Measurements from ENCODE around the gene RSPH4A. TPM values are rescaled to one million over a fixed set of nuclear protein-coding genes. Genes with fewer than 3 reads are reported as not detected.

RSPH4A gene
- 1 to 10 TPM in 1 of 3 donors, under 1 TPM in 2; 0.64 to 1.0 (median 0.95) TPM for total RNA-seq
- total RNA-seq (2013): 0.36 TPM

DNA sequence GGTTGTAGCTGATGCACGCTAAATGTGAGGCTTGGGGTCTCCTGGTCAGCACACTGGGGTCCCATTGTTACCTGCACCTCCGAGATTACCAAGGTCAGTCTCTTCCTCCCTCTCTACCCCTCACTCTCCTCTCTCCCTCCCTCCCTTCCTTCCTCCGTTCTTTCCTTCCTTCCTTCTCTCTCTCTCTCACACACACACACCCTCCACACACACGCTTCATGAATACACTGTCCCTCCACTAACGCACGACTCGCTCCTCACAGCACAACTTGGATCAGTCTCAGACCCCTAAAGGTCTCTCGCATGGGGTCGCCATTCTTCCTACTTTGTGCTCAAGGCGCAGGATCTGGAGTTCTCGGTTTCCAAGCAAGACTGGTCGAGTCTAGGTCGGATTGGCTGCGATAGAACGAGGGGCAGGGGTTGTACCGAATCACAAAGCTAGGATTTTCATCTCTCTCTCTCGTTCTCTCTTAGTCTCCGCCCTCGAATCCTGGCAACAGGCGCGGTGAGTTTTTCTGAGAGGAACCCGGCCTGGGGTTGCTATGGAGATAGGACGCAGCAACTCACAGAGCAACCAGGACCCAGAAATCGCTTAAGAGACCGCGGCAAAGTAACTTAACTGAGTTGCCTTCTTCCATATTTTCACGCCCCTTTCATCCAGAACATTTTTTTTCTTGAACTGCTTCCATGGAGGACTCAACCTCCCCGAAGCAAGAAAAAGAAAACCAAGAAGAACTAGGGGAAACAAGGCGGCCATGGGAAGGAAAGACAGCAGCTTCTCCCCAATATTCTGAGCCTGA is at the start of gene RSPH4A:
TSS of gene RSPH4A (plus strand) at position 543 of the 800 bp plus-strand sequence. CDS start at position 688, 145 bp downstream.
- DNase-seq: peak; percentile 38 to 80
- H3K27ac ChIP-seq (ENCODE audit: low read length): no peak within 1 kb of the TSS
- peaks cover 15% of the 10 kb centered on the region for H3K4me1 ChIP-seq (ENCODE audit: control insufficient read depth, insufficient read depth, low read length)
- no peaks in the 10 kb centered on the region for H3K27me3 ChIP-seq (ENCODE audit: control insufficient read depth, insufficient read depth, low read length)
- H3K9me3 Mint-ChIP-seq: no peaks in the 10 kb centered on the region
- peaks cover 14 to 15% of the 10 kb centered on the region in 2 donors for H3K4me1 Mint-ChIP-seq
- peak within 1 kb of the TSS in 1 of 2 donors; percentile 57 for H3K27ac Mint-ChIP-seq
- intact Hi-C loops (cut with micrococcal nuclease): no loop called here
- TF ChIP-seq, protein P1, sequence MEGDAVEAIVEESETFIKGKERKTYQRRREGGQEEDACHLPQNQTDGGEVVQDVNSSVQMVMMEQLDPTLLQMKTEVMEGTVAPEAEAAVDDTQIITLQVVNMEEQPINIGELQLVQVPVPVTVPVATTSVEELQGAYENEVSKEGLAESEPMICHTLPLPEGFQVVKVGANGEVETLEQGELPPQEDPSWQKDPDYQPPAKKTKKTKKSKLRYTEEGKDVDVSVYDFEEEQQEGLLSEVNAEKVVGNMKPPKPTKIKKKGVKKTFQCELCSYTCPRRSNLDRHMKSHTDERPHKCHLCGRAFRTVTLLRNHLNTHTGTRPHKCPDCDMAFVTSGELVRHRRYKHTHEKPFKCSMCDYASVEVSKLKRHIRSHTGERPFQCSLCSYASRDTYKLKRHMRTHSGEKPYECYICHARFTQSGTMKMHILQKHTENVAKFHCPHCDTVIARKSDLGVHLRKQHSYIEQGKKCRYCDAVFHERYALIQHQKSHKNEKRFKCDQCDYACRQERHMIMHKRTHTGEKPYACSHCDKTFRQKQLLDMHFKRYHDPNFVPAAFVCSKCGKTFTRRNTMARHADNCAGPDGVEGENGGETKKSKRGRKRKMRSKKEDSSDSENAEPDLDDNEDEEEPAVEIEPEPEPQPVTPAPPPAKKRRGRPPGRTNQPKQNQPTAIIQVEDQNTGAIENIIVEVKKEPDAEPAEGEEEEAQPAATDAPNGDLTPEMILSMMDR (IDR thresholded peaks at IDR 0.05): no peak
- peaks cover 13 to 16% of the 10 kb centered on the region in 2 donors for H3K27me3 Mint-ChIP-seq (ENCODE audit: low read depth in 2 of 2)
- no peaks in the 10 kb centered on the region for H3K9me3 ChIP-seq (ENCODE audit: control insufficient read depth, insufficient read depth, low read length)
- under 1% methylated on average over 29 of the region's 29 CpGs for WGBS (ENCODE audit: insufficient coverage)
- H3K36me3 Mint-ChIP-seq: no peaks in the 10 kb centered on the region
- H3K4me3 Mint-ChIP-seq: peak within 1 kb of the TSS; percentile 41
- H3K4me3 ChIP-seq (ENCODE audit: low read length): peak within 1 kb of the TSS; percentile 41
- ATAC-seq: peak; percentile 75 to 93 (median 91)
- no peaks in the 10 kb centered on the region for H3K36me3 ChIP-seq (ENCODE audit: control insufficient read depth, insufficient read depth, low read length)

DNA sequence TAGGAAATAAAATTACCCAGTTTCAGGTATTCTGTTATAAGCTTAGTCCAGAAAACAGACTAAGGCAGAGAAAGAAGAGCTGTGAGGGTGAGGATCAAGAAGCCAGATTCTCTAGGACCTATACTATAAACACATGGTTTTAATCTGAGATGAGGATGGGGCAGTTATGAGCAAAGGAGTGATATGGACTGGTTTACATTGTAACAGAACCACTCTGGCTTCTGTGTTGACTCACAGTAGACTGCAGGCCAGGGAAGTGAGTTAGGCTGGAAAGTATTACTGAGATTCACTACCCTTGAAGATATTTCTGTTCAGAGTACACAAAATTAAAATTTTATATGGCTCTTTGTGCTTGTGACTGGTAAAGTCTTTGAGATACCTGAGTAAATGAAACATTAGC is 48.2 kb upstream of the RSPH4A start:
- no peak overlapping the region for H3K4me3 Mint-ChIP-seq
- TF ChIP-seq, protein P1 (IDR thresholded peaks at IDR 0.05): no peak
- peaks cover 27 to 31% of the 10 kb centered on the region in 2 donors for H3K4me1 Mint-ChIP-seq
- DNase-seq (no peak), ATAC-seq (no peak)
- Histone ChIP-seq H3K4me3 (ENCODE audit: low read length) (no peak overlapping the region), H3K27me3 (ENCODE audit: control insufficient read depth, insufficient read depth, low read length) (peaks cover 8% of the 10 kb centered on the region), H3K27ac (ENCODE audit: low read length) (no peak overlapping the region), H3K4me1 (ENCODE audit: control insufficient read depth, insufficient read depth, low read length) (peaks cover 12% of the 10 kb centered on the region), H3K9me3 (ENCODE audit: control insufficient read depth, insufficient read depth, low read length) (no peaks in the 10 kb centered on the region), H3K36me3 (ENCODE audit: control insufficient read depth, insufficient read depth, low read length) (no peaks in the 10 kb centered on the region)
- intact Hi-C loops (cut with micrococcal nuclease): no loop called here
- H3K27me3 Mint-ChIP-seq (ENCODE audit: low read depth in 2 of 2): peaks cover 22 to 30% of the 10 kb centered on the region in 2 donors
- no peak overlapping the region for H3K27ac Mint-ChIP-seq
- H3K36me3 Mint-ChIP-seq: no peaks in the 10 kb centered on the region
- no peaks in the 10 kb centered on the region for H3K9me3 Mint-ChIP-seq

DNA sequence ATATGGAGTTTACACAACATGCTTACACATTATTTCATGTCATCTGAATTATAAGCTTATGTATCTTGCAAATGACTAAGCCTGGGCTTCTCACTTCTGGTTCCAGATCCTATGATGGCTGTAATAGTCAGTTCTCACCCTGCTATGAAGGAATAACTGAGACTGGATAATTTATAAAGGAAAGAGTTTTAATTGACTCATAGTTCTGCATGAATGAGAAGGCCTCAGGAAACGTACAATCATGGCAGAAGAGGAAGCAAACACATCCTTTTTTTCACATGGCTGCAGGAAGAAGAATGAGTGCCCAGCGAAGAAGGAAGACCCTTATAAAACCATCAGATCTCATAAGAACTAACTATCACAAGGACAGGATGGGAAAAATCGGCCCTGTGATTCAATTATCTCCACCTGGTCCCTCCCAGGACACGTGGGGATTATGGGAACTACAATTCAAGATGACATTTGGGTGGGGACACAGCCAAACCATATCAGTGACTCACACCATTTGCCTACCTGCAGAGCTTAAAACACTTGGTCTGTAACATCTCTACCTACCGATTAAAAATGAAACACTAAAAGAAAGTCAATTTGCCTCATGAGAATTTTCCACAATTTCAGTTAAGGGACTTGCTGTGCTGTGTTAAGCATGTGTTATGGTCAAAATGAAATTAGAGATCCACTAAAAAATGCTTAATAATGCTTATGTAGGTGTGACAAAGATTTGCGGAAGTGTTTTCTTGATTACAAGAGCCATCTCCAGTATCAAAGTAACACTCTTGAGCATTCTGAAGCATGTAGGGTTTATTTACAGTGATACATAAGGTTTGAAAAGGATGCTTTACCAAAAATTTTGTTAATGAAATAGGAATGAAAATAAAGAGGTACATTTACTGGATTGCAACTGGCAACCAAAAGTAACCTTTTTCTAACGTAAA is 47.2 kb upstream of the RSPH4A start:
- DNase-seq (no peak), ATAC-seq (no peak)
- no peak overlapping the region for H3K27ac Mint-ChIP-seq
- Histone ChIP-seq H3K4me1 (ENCODE audit: control insufficient read depth, insufficient read depth, low read length) (peaks cover 12% of the 10 kb centered on the region), H3K36me3 (ENCODE audit: control insufficient read depth, insufficient read depth, low read length) (peaks cover 2% of the 10 kb centered on the region), H3K4me3 (ENCODE audit: low read length) (no peak overlapping the region), H3K9me3 (ENCODE audit: control insufficient read depth, insufficient read depth, low read length) (no peaks in the 10 kb centered on the region), H3K27me3 (ENCODE audit: control insufficient read depth, insufficient read depth, low read length) (peaks cover 2% of the 10 kb centered on the region), H3K27ac (ENCODE audit: low read length) (no peak overlapping the region)
- H3K4me3 Mint-ChIP-seq: peak overlapping the region; percentile 21
- peaks cover 18 to 22% of the 10 kb centered on the region in 2 donors for H3K27me3 Mint-ChIP-seq (ENCODE audit: low read depth in 2 of 2)
- H3K36me3 Mint-ChIP-seq: no peaks in the 10 kb centered on the region
- 41% methylated on average over 6 of the region's 7 CpGs for WGBS (ENCODE audit: insufficient coverage)
- intact Hi-C loops (cut with micrococcal nuclease): no loop called here
- H3K4me1 Mint-ChIP-seq: peaks cover 37 to 41% of the 10 kb centered on the region in 2 donors
- TF ChIP-seq, protein P1 (IDR thresholded peaks at IDR 0.05): no peak
- no peaks in the 10 kb centered on the region for H3K9me3 Mint-ChIP-seq

Measured in natural killer cell (primary cell).